GM21723 (cell line): ENCODE data around the gene TBC1D16.
"Not testable (repeated sequence)": the region's sequence is repeated elsewhere in the genome, so short reads cannot be mapped to it uniquely, and the experiment has no call there.

Source experiments
- ATAC-seq: cut with Tn5 transposase; IDR thresholded peaks from one replicate; pipeline ENCODE4 v1.9.1; 2021; ENCODE audit warnings: mild to moderate bottlenecking, moderate library complexity; ENCODE audit not compliant: unreplicated experiment

TBC1D16 gene

DNA sequence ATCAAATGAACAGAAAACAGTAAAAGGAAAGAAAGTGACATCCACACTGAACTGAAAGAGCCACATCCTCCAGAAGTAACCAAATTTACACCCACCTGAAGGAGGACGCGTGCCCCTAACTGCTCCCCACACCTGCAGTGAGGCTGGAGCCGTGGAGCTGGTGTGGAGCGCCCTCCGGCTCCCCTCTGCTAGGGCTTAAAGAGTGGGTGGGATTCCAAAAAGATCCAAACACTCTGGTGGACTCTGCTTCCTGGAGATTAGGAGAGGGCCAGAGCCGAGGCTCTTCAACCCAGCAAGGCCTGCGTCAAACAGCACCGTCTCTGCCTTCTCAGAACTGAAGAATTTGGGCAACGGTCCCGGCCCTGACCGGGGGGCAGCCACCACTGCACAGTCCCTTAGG, 16.0 kb upstream of the TBC1D16 start:
- ATAC-seq, result no peak

DNA sequence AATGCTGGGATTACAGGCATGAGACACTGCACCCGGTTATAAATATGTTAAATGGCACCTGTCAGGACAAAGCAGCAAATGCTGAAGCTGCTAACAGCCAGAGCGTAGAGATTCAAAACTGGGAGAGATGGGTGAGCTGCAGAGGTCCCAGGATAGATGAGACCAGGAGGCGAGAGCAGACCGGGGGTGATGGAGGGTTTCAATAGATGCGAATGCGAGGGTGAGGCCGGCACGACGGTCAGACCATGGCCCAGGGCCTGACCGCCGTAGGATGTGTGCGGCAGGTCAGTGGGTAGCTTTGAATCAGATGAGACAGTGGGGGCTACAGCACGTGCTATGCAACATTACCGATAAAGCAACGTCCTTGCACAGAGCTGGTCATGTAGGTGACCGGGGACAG, 15.0 kb upstream of the TBC1D16 start:
- no peak for ATAC-seq

DNA sequence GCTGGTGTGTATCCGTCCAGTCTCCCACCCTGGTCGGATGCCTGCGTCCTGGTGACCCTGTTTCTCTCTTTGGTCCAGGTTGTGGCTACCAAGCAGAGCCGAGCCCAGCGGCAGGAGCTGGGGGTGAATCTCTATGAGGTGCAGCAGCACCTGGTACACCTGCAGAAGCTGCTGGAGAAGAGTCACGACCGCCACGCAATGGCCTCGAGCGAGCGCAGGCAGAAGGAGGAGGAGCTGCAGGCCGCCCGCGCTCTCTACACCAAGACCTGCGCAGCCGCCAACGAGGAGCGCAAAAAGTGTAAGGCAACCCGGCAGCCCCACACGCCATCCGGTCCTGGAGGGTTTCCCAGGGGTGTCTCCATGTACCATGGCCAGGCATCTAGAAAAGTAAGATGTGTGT, 14.3 kb upstream of the TBC1D16 start:
- no peak for ATAC-seq

DNA sequence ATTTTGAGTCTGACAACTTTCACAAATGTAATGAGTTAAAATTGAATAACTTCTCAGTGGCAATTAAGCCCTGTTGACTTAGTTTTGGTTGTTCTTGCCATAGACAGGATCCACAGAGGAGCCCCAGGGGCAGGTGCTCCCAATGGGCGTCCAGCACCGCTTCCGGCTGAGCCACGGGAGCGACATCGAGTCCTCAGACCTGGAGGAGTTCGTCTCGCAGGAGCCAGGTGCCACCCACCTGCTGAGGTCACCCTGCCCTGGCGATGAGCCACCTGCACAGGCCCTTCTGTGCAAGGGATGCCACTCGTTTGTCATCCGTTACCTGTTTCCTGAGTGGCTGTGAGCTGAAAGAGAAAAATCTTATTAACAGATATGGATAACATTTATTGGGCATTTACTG, 11.5 kb upstream of the TBC1D16 start:
- ATAC-seq, result no peak

DNA sequence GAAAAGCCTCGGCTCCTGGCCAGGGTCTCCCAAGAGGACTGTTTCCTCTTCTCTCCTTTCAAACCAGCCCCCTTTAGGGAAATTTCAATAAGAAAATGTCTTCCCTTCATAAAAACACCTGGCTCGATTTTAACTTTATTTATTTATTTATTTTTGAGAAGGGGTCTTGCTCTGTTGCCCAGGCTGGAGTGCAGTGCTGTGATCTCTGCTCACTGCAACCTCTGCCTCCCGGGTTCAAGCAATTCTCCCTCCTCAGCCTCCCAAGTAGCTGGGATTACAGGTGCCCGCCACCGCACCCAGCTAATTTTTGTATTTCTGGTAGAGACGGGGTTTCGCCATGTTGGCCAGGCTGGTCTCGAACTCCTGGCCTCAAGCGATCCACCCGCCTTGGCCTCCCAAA, 11.0 kb upstream of the TBC1D16 start:
- ATAC-seq, result not testable (repeated sequence)

DNA sequence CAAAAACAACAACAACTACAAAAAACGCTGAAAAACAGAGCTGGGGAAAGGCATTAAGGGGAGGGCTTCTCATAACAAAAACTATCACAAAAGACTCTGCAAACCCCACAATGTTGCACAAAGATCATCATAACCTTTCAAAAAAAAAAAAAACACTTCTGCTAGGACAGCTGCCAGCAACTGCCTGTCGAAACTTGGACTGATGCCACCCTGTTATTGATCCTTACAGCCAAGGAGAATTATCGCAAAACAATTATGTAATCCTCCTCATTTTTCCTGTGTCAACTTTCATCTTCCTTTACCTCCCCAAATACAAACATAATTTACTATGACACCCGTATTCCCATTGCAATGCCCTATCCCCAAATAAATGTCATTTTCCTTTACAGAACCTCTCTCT, 10.0 kb upstream of the TBC1D16 start:
- ATAC-seq, result no peak

DNA sequence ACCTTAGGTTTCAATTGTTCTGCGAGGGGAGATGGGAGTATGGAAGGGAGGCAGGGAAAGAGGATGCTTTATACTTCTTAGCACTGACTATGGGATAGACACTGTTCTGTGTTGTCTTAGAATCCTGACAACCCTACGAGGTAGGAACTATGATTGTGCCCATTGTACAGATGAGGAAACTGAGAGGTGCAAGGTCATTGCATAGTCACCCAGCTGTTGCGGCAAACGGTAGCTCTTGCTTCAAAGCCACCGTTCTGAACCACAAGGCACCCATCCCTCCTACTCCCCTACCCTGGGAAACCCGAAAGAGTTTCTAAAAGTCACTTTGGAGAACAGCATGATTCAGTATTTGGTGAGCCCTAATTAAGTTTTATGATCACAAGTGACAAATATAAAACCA, 8.3 kb upstream of the TBC1D16 start:
- no peak for ATAC-seq

DNA sequence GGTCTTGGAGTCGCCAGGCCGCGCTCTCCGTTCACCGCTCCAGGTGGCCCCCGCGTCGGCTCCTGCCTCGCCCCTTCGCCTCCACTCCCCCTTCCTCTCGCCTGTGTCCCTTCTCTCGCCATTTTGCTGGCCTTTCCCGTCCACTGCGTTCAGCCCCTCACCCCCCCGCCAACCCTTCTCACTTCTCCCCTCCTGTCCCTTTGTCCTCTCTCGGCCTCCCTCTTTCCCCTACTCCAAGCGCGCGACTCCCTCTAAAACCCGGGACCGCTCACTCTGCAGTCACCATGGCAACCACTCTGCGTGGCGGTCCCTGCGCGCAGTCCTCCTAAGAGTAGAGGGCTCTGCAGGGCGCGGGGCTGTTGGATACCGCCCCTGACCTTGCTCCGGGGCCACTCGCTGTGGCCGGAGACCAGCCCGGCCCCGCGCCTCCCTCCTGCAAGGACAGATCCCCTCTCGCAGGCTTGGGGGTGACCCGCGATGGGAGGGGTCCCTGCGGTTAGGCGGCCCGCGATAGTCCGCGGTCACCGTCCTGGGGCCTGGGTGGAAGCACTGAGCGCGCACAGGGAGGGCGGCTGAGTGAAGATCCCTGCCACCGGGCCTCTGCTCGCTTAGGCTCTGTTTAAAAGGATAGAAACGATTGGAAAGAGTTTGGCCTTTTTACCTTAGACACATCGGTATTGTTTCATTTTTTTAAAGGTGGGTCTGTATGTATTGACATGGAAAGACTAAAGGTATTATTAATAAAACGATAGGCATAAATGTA, 1.2 kb upstream of the TBC1D16 start:
- ATAC-seq, result no peak

DNA sequence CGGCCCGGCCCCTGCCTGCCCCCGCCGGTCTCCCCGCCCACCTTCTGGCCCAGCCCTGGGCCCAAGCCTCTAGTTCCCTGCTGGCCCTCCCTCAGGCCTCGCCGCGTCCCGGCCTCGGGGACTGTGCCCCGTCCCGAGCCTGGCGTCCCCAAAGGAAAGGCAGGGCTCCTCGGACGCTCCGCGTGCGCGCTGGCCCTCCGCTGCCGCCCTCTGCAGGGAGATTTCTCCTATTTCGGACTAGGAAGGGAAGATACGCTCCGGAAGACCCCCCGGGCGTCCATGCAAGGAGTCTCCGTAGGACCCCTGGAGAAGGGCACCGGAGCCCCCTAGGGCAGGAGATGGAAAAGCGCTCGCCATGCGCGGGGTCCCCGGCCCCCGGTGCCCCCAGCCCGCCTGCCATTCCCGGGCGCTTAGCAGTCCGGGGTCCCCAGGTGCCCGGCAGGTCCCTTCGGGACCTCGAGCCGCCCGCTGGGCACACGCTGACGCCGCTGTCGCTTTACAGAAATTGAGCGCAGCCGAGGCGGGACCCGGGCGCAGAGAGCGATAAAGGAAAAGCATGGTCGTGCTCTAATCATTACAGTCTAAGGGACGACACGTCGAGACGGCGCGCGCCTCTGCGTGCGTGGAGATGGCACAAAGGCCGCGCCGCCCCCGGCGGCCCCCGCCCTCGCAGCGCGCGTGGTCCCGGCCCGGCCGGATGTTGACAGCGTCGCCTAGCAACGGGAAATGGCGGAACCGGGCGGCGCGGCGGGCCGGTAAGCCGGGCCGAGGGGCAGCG, 454 bp upstream of the TBC1D16 start, which contains the start of gene CCDC40:
CCDC40 (plus strand) TSS at position 706 of the 778 bp plus-strand sequence; CDS start at position 727, 21 bp downstream.
- peak; percentile 51 for ATAC-seq

DNA sequence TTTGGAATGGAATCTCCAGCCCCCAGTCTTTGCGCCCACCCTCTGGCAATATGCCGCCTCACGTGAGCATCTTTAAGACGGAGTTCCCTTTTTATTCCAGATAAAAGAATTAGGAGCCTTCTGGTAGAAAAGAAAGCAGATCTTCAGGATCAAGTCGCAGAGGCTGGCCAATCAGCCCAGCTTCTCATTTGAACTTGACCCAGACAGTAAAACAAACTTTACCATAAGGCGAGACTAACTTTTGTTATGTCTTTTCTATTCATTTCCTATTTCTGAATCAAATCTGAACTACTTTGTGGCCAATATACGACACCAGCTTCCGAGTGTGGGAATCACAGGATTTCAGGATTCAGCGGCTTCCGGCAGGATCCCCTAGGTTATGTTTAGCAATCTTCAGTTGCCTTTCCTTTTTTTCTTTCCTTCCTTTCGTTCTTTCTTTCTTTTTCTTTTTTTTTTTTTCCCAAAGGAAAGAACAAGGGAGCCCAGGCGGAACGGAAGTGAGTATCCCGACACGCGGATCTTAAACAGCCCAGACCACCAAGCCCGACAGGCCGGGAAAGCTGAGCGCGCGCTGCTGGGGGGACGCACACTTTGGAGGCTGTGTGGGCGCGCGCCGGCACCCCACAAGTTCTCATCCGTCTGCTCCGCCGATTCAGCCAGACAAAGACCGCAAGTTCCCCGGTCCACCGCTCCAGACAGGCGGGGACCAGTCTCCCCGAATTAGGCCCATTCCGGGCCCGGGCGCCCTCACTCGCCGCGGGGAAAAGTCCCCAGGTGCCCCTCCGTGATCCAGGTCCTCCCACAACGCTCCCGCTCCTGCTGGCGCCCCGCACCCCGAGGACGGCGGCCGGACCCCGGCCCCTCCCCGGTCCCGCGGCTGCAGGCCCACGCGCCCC, 633 bp downstream of the TBC1D16 start:
- peak; percentile 40 for ATAC-seq

DNA sequence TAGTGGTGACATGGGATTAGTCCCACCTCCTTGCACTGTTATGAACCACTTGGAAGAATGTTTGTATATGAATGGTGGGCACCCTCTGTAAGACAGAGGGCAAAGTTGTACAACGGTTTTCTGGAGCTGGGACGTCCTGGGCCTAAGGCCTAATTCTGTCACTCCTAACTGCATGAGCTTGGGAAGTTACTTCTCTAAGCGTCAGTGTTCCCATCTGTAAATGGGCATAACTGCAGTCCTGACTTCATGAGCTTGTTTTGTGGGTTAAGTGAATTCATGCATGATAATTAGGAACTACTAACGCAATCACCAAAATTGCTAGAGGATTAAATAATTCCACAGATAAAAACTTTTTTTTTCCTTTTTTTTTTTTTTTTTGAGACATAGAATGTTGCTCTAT, 1.8 kb downstream of the TBC1D16 start:
- no peak for ATAC-seq

DNA sequence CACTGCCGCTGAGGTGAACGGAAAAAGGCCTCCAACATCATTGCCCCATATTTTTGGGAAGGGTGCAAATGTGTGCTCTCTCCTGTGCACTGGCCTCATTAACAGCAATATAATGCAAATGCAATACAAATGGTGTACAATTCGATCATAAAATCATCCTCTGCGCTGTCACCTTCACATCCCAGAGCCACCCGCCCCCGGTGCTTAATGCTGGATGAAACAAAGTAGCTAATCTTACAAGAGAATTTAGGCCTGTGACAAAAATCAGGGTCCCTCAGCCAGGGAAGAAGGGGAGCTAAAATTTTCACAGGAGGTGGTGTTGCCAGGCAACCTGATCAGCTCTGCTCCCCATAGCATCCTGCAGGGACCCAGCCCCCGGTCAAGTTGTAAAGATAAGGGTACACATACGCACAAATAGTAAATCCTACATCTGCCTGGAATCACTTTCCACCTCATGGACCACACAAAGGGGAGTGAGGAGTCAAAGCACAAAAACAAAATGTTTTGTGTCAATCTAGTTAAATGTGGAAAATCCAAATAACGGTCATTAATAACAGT, 3.0 kb downstream of the TBC1D16 start:
- no peak for ATAC-seq

DNA sequence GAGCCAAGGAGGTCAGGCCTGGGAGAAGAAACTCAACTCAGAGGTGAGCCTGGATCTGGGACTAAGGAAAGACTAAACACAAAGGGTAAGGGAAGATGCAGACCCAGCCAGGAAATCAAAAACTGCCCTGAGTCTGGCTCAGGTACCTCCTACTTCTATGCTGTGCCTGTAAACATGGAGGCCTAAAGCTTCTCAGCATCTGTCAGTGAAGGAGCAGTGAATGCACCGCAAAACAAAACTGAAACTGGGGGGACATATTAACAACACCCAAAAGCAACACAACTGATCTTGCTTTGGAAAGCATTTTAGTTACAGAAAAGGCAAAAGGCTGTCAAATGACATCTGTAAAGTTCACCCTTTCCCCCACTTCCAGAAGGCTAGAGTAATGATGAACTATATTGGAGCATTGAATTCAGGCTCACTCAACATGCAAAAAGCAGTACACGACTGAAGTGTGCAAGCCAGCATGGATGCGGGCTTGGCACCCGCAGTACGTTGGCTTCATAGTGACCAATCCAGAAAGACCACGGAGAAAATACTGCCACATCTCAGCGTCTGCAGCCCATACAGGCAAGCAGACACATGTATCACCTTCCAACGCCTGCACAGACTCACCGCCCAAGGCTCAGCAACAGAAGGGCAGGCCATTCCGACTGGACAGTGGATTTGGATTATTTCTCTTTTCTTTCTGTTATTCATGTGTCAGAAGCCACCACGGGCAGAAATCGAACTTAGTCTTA, 3.8 kb downstream of the TBC1D16 start:
- no peak for ATAC-seq

DNA sequence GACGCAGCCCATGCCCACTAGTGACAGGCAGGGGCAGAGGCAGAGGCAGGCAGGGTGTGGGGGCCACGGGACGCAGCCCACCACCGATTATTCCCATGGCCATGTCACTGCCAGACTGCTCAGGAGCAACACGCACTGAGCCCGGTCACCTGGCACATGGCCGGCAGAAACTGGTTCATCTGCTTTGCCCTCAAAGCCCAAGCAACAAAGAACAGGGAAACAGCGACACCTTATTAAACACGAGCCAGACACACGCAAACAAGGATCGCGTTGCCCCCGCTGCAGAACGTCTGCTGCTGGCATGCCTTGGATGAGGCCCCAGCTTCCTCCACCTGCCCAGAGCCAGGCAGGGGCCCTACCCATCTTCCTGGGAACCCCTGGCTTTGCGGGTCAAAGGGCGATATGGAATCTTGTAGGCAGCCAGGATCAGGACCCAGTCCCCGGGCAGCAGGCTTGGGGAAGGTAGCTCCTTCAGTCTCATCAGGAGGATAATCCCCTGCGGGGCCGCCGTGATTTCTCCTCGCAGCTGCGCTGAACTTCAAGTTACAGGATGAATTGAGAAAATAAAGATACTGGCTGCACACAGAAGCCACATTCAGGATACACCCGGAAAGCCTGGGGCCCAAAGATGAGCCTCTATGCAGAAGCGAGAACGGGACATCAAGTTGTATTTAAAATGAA, 4.8 kb downstream of the TBC1D16 start:
- no peak for ATAC-seq

DNA sequence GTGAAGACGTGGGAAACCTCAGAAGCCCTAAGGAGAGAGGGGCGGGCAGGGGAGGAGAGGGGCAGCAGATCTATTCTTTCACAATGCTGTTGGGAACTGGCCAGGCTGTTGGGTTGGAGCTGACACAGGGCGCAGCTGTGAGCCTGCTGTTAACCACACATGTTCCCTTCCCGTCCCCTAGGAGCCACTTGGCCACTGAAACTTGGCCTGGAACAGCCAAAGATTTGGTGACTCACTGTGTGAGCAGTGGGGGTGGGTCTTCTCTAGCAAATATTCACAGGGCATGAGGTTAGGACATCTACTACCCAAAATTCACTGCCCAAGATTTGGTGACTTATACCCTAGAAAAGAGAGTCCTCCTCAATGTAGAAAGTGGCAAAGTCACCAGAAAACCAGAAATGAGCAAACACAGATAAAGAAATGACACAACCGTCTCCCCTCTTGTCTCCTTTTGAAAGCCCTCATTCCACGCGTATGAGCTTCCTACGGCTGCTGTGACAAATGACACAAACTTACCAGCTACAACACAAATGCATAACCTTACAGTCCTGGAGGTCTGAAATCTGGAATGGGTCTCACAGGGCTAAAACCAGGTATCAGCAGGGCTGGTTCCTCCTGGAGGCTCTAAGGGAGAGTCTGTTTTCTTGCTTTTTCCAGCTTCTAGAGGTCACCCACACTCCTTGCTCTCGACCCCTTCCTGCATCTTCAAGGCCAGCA, 6.3 kb downstream of the TBC1D16 start:
- ATAC-seq, result no peak

DNA sequence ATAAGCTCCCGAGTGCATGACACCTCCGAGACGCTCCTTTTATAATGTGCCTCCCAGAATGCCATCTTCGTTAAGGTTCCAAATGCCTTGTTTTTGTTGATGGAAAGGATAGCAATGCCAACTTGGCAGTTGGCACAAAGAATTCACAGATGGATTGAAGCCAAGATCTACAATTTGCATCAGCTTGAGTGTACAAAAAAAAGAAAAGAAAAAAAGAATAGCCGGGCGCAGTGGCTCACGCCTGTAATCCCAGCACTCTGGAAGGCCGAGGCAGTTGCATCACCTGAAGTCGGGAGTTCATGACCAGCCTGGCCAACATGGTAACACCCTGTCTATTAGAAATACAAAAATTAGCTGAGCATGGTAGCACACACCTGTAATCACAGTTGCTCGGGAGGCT, 7.6 kb downstream of the TBC1D16 start:
- ATAC-seq, result no peak

DNA sequence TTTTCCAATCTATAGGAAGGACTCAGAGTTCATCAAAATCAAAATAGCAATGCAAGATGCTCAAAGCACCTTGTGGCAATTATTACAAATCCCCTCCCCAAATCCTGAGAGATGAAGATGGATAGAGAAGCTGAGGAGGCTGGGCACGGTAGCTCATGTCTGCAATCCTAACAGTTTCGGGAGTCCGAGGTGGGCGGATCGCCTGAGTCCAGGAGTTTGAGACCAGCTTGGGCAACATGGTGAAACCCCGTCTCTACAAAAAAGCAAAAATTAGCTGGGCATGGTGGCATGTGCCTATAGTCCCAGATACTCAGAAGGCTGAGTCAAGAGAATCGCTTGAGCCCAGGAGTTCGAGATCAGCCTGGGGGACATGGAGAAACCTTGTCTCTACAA, 8.6 kb downstream of the TBC1D16 start:
- ATAC-seq, result no peak

DNA sequence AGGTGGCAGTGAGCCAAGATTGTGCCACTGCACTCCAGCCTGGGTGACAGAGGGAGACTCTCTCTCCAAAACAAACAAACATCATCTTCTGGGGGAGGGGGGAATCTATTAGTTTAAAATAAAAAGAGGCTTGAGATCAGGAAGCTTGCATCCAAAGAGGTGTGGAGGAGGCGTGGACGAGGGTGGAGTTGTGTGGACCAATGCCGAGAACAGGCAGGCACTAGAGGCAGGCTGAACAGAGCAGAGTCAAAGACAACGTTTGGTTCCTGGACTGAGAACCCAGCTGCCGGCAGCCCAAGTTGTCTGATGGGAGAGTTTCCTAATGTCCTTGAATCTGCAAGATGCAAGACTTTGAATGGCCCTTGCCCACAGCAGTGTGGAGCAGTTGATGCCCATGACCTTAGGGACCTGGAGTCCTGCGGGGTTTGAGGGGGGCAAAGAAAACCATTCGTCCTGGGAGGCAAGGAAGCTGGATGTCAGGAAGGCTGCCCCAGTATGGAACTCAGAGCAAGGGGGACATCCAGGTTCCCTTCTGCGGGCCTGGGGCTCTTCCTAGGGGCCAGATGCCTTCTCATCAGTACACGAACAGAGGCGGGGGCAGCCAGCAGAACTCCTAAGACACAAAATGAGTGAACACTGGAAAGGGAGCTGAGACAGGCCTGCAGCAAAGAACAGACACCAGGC, 9.2 kb downstream of the TBC1D16 start:
- ATAC-seq, result no peak

DNA sequence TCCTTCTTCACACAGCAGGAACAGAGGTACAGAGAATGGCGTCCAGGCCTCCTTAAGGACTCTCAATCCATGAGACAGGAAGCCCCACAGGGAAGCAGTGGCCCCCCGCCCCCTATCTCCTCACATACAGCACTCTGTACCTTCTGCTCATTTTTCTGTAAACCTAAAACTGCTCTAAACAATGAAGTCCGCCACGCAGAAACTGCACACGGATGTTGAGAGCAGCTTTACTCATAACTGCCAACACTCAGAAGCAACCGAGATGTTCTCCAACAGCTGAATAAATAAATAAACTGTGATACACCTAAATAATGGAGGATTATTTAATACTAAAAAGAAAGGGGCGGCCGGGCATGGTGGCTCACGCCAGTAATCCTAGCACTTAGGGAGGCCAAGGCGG, 9.9 kb downstream of the TBC1D16 start:
- no peak for ATAC-seq
